ENCODE results near the gene CAP1. TPM values are rescaled to one million over a fixed set of nuclear protein-coding genes. Genes with fewer than 3 reads are reported as not detected.

The CAP1 gene, protein sequence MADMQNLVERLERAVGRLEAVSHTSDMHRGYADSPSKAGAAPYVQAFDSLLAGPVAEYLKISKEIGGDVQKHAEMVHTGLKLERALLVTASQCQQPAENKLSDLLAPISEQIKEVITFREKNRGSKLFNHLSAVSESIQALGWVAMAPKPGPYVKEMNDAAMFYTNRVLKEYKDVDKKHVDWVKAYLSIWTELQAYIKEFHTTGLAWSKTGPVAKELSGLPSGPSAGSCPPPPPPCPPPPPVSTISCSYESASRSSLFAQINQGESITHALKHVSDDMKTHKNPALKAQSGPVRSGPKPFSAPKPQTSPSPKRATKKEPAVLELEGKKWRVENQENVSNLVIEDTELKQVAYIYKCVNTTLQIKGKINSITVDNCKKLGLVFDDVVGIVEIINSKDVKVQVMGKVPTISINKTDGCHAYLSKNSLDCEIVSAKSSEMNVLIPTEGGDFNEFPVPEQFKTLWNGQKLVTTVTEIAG
- polyA plus RNA-seq (2013, experiment 1 of 2) = 483 TPM
- polyA plus RNA-seq (2013, experiment 2 of 2) = 482 TPM

DNA sequence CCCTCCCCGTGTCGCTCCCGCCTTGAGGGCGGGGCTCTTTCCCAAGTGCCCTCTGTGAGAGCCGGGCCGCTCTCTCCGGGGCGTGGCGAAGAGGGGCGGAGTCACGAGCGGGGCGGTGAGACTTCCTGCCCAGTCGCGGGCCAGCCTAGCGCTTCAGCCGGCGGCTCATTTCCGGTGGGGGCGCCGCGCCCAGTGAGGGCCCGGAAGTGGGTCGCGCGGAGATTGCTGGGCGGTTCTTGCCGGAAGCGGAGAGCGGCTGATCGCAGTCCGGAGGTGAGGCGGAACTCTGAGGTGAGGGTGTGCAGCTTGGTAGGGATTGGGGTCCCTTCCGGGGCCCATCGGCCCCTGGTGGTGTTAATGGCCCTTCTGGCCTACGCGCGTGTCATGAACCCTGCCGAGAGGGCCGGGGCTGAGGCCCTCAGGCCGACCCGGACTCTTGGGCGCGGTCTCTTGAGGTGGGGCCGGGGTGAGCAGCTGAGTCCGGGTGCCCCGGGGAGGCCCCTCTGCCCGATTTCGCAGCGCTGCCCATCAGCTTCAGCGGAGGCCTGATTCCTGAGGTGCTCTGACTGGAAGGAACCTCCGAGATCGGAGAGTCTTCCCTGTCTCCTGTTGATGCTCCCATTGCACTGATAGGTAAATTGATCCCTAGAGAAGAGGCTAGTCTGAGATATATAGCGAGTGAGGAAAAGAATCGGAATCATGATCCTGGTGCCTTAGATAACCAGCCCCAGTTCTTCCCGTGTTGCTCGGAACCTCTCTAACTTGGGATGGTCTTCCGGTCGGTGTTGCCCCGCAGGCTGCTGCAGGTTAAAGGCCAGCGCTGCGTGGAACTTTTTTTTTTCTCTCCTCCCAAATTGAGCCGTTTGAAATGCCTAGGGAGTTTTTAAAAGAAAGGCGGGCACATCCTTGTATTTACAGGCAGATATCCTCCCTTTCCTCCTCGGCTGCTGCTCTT is at the start of gene CAP1:
TSS of gene CAP1 (plus strand) at position 219 of the 955 bp plus-strand sequence. CDS start 18,618 bp downstream, outside the sequence.
- peak within 1 kb of the TSS; percentile 51 to 89 for H2BK12ac ChIP-seq (ENCODE audit: low read length in 2 of 2)
- H2BK15ac ChIP-seq (ENCODE audit: low read depth, poor library complexity, severe bottlenecking) = peak within 1 kb of the TSS; percentile 73
- H4K91ac ChIP-seq (ENCODE audit: low read length) = peak within 1 kb of the TSS; percentile 99
- peak within 1 kb of the TSS; percentile 89 to 96 for H3K18ac ChIP-seq (ENCODE audit: low read depth in 1 of 2, low read length in 2 of 2)
- peak within 1 kb of the TSS; percentile 100 for H3K9ac ChIP-seq (ENCODE audit: low read length)
- peak within 1 kb of the TSS; percentile 91 for H2BK5ac ChIP-seq (ENCODE audit: low read depth, low read length, poor library complexity, severe bottlenecking)
- WGBS = under 1% methylated on average over 64 of the region's 65 CpGs
- peak within 1 kb of the TSS; percentile 84 to 99 for H3K4me3 ChIP-seq (ENCODE audit: insufficient read depth in 1 of 2, low read depth in 1 of 2, low read length in 2 of 2)
- peaks cover 12% of the 10 kb centered on the region for H3K4me1 ChIP-seq (ENCODE audit: control insufficient read depth, insufficient read depth, low read depth, low read length)
- peak; percentile 98 for DNase-seq
- H3K79me1 ChIP-seq (replicated peaks; ENCODE audit: low read length, poor library complexity, severe bottlenecking) = no peaks in the 10 kb centered on the region
- peak within 1 kb of the TSS; percentile 91 for H3K27ac ChIP-seq (ENCODE audit: low read length, poor library complexity, severe bottlenecking)
- H2AK5ac ChIP-seq (ENCODE audit: low read length, severe bottlenecking) = peak within 1 kb of the TSS; percentile 81
- H3K4me2 ChIP-seq (ENCODE audit: low read length, poor library complexity, severe bottlenecking) = peak within 1 kb of the TSS; percentile 93
- peak within 1 kb of the TSS; percentile 97 for H4K8ac ChIP-seq (ENCODE audit: low read length)
- H3K23ac ChIP-seq (ENCODE audit: low read length in 2 of 2) = peak within 1 kb of the TSS in 1 of 2 experiments; percentile 92
- peak within 1 kb of the TSS; percentile 49 to 89 for H3K4ac ChIP-seq (ENCODE audit: low read depth in 1 of 2, low read length in 2 of 2)
- peaks cover 9 to 16% of the 10 kb centered on the region in 2 experiments for H3K36me3 ChIP-seq (ENCODE audit: control insufficient read depth in 1 of 2, insufficient read depth in 2 of 2, low read depth in 1 of 2, low read length in 2 of 2)
- H2BK120ac ChIP-seq (ENCODE audit: low read depth, low read length) = peak within 1 kb of the TSS; percentile 88
- peak within 1 kb of the TSS; percentile 70 for H2AFZ ChIP-seq (ENCODE audit: low read depth, low read length)
- no peaks in the 10 kb centered on the region for H3K9me3 ChIP-seq (ENCODE audit: control insufficient read depth, low read length)
- H3K27me3 ChIP-seq (ENCODE audit: control insufficient read depth in 1 of 2, insufficient read depth in 1 of 2, low read length in 2 of 2) = no peaks in the 10 kb centered on the region
- peak within 1 kb of the TSS in 1 of 2 experiments; percentile 95 for H3K14ac ChIP-seq (ENCODE audit: low read length in 2 of 2)

DNA sequence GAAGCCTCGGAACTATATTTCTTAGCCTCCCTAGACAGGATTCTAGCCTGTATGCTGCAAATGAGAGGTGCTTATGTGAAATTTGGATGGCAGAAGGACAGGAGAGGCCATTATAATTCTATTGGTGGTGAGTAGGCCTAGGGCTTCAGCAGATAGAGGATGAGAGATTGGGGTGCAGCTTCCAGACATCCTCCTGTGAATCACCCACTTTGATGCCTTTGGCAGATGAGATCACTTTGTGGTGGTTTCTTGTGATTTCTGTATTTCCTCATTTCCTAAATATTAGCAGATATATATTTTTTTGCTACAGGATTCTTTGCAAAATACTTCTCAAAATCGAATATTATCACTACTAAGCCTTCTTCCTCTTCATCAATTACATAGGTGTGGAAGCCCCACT is 48.3 kb upstream of the CAP1 start:
- Histone ChIP-seq H3K4ac (ENCODE audit: low read depth in 1 of 2, low read length in 2 of 2) (no peak overlapping the region), H3K18ac (ENCODE audit: low read depth in 1 of 2, low read length in 2 of 2) (no peak overlapping the region), H3K27me3 (ENCODE audit: control insufficient read depth in 1 of 2, insufficient read depth in 1 of 2, low read length in 2 of 2) (no peaks in the 10 kb centered on the region), H3K9me3 (ENCODE audit: control insufficient read depth, low read length) (no peaks in the 10 kb centered on the region), H2AFZ (ENCODE audit: low read depth, low read length) (no peak overlapping the region), H3K23ac (ENCODE audit: low read length in 2 of 2) (no peak overlapping the region), H4K8ac (ENCODE audit: low read length) (no peak overlapping the region), H2AK5ac (ENCODE audit: low read length, severe bottlenecking) (no peak overlapping the region), H4K91ac (ENCODE audit: low read length) (no peak overlapping the region), H3K79me1 (replicated peaks; ENCODE audit: low read length, poor library complexity, severe bottlenecking) (no peaks in the 10 kb centered on the region), H3K4me2 (ENCODE audit: low read length, poor library complexity, severe bottlenecking) (no peak overlapping the region), H3K14ac (ENCODE audit: low read length in 2 of 2) (no peak overlapping the region), H3K4me3 (ENCODE audit: insufficient read depth in 1 of 2, low read depth in 1 of 2, low read length in 2 of 2) (no peak overlapping the region), H3K9ac (ENCODE audit: low read length) (peak overlapping the region; percentile 60), H2BK5ac (ENCODE audit: low read depth, low read length, poor library complexity, severe bottlenecking) (no peak overlapping the region), H2BK15ac (ENCODE audit: low read depth, poor library complexity, severe bottlenecking) (no peak overlapping the region), H3K27ac (ENCODE audit: low read length, poor library complexity, severe bottlenecking) (peak overlapping the region; percentile 37), H3K36me3 (ENCODE audit: control insufficient read depth in 1 of 2, insufficient read depth in 2 of 2, low read depth in 1 of 2, low read length in 2 of 2) (no peaks in the 10 kb centered on the region), H3K4me1 (ENCODE audit: control insufficient read depth, insufficient read depth, low read depth, low read length) (peaks cover 1% of the 10 kb centered on the region), H2BK120ac (ENCODE audit: low read depth, low read length) (no peak overlapping the region), H2BK12ac (ENCODE audit: low read length in 2 of 2) (no peak overlapping the region)
- 80% methylated on average over 2 of the region's 2 CpGs for WGBS
- no peak for DNase-seq

DNA sequence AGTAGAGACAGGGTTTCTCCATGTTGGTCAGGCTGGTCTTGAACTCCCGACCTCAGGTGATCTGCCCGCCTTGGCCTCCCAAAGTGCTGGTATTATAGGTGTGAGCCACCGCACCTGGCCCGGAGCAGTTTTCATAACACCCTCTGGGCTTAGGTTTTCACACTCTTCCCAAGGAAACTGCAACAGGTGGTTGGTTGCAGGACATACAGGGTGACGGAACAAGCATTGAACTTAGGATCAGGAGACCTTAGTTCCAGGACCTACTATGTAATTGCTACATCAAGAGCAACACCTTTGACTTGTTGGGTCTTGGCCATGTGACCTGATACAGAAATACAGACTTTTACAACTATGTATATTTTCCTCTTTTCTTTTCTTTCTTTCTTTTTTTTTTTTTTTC is 47.6 kb upstream of the CAP1 start:
- 91% methylated on average over 5 of the region's 5 CpGs for WGBS
- H3K14ac ChIP-seq (ENCODE audit: low read length in 2 of 2) = no peak overlapping the region
- H2AK5ac ChIP-seq (ENCODE audit: low read length, severe bottlenecking) = no peak overlapping the region
- no peak overlapping the region for H3K18ac ChIP-seq (ENCODE audit: low read depth in 1 of 2, low read length in 2 of 2)
- no peak overlapping the region for H3K4ac ChIP-seq (ENCODE audit: low read depth in 1 of 2, low read length in 2 of 2)
- H3K79me1 ChIP-seq (replicated peaks; ENCODE audit: low read length, poor library complexity, severe bottlenecking) = no peaks in the 10 kb centered on the region
- no peak for DNase-seq
- H2BK5ac ChIP-seq (ENCODE audit: low read depth, low read length, poor library complexity, severe bottlenecking) = no peak overlapping the region
- no peak overlapping the region for H2AFZ ChIP-seq (ENCODE audit: low read depth, low read length)
- no peaks in the 10 kb centered on the region for H3K9me3 ChIP-seq (ENCODE audit: control insufficient read depth, low read length)
- no peak overlapping the region for H3K27ac ChIP-seq (ENCODE audit: low read length, poor library complexity, severe bottlenecking)
- H3K4me3 ChIP-seq (ENCODE audit: insufficient read depth in 1 of 2, low read depth in 1 of 2, low read length in 2 of 2) = no peak overlapping the region
- H3K4me1 ChIP-seq (ENCODE audit: control insufficient read depth, insufficient read depth, low read depth, low read length) = peaks cover 1% of the 10 kb centered on the region
- H2BK15ac ChIP-seq (ENCODE audit: low read depth, poor library complexity, severe bottlenecking) = no peak overlapping the region
- H3K23ac ChIP-seq (ENCODE audit: low read length in 2 of 2) = no peak overlapping the region
- H3K9ac ChIP-seq (ENCODE audit: low read length) = no peak overlapping the region
- H3K27me3 ChIP-seq (ENCODE audit: control insufficient read depth in 1 of 2, insufficient read depth in 1 of 2, low read length in 2 of 2) = no peaks in the 10 kb centered on the region
- H2BK120ac ChIP-seq (ENCODE audit: low read depth, low read length) = no peak overlapping the region
- no peak overlapping the region for H2BK12ac ChIP-seq (ENCODE audit: low read length in 2 of 2)
- H3K36me3 ChIP-seq (ENCODE audit: control insufficient read depth in 1 of 2, insufficient read depth in 2 of 2, low read depth in 1 of 2, low read length in 2 of 2) = no peaks in the 10 kb centered on the region
- H4K91ac ChIP-seq (ENCODE audit: low read length) = no peak overlapping the region
- H3K4me2 ChIP-seq (ENCODE audit: low read length, poor library complexity, severe bottlenecking) = no peak overlapping the region
- H4K8ac ChIP-seq (ENCODE audit: low read length) = no peak overlapping the region
